Breast epithelium (tissue), 3 donors: ENCODE data around the gene ATP8B4.

Experiments used
- CTCF ChIP-seq, 3 donors: fragments of 450-650 bp; IDR thresholded peaks; one replicate each; pipeline ENCODE4 v1.5.1; 2016 to 2017; ENCODE audit warnings: antibody characterized with exemption in 3 of 3, mild to moderate bottlenecking in 3 of 3, moderate library complexity in 3 of 3
- POLR2A ChIP-seq: fragments of 450-650 bp; IDR thresholded peaks from one replicate; pipeline ENCODE4 v1.6.1; 2016; ENCODE audit warnings: antibody characterized with exemption, mild to moderate bottlenecking, moderate library complexity
- POLR2AphosphoS5 ChIP-seq, 3 donors: sonication (generic); formaldehyde crosslinking; IDR thresholded peaks; one replicate each; pipeline ENCODE4 v1.6.1; 2017; ENCODE audit warnings: antibody characterized with exemption in 3 of 3

GRCh38 chr15:50148362-50148963, 29.4 kb upstream of the ATP8B4 start:
- TF ChIP-seq POLR2AphosphoS5 (IDR thresholded peaks at IDR 0.05), result no peak
- TF ChIP-seq CTCF (IDR thresholded peaks at IDR 0.05), result peak in 1 of 3 donors; percentile 41
- no peak for TF ChIP-seq POLR2A
